GM19438 (cell line): Measurements from ENCODE around the gene HK1.

Experiments
- ATAC-seq: cut with Tn5 transposase; IDR thresholded peaks from one replicate; pipeline ENCODE4 v1.9.1; 2021; ENCODE audit warnings: low read depth; ENCODE audit not compliant: unreplicated experiment

HK1 gene

DNA sequence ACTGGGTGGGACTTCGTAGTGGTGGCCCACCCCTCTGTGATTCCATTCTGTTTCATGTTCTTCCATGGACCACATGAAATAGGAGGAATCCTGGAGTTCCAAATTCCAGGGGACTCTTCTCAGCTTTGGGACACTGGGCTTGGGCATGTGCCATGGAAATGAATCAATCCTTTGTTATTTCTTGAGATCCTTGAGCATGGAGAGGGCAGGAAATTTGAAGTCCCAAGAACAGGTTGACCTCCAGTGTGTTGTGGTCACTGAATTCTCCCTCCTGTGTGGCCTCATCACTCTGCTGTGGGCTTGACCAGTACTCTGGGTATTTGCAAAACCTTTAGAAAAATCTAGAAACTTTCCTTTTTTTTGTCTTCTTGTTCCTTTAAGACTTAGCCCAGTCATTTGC lies 115.7 kb downstream of the HK1 start:
- ATAC-seq = no peak

DNA sequence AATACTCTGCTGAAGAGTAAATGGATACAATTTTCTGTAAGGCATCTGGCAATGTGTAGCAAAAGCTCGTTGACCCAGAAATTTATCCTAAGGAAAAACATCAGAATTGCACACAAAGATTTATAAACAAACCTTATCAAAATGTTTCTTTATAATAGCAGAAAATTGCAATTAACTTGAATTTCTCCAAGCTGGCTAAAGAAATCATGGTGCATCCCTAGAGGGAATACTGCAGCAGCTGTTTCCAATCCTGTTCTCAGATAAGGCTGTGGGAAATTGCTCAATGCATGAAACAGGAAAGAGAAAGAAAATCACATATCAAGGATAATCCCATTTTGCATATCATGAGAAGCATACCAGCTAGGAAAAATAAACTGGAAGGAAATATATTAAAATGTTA lies 119.7 kb downstream of the HK1 start:
- ATAC-seq = no peak

DNA sequence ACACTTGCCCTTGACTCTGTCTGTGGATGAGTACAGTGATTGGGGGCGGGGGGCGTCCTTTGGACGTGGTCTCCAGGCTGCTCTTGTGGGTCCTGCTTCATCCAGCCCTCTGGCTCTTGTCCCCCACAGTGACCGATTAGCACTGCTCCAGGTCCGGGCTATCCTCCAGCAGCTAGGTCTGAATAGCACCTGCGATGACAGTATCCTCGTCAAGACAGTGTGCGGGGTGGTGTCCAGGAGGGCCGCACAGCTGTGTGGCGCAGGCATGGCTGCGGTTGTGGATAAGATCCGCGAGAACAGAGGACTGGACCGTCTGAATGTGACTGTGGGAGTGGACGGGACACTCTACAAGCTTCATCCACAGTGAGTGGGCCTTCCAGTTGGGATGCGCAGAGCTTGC lies 120.2 kb downstream of the HK1 start:
- ATAC-seq = no peak

DNA sequence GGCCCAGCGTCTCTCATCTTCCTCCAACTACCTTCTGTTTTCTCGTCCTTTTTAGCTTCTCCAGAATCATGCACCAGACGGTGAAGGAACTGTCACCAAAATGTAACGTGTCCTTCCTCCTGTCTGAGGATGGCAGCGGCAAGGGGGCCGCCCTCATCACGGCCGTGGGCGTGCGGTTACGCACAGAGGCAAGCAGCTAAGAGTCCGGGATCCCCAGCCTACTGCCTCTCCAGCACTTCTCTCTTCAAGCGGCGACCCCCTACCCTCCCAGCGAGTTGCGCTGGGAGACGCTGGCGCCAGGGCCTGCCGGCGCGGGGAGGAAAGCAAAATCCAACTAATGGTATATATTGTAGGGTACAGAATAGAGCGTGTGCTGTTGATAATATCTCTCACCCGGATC lies 122.6 kb downstream of the HK1 start:
- no peak for ATAC-seq

DNA sequence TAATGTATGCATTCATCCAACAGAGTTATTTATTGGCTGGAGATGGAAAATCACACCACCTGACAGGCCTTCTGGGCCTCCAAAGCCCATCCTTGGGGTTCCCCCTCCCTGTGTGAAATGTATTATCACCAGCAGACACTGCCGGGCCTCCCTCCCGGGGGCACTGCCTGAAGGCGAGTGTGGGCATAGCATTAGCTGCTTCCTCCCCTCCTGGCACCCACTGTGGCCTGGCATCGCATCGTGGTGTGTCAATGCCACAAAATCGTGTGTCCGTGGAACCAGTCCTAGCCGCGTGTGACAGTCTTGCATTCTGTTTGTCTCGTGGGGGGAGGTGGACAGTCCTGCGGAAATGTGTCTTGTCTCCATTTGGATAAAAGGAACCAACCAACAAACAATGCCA lies 123.1 kb downstream of the HK1 start:
- ATAC-seq = no peak

DNA sequence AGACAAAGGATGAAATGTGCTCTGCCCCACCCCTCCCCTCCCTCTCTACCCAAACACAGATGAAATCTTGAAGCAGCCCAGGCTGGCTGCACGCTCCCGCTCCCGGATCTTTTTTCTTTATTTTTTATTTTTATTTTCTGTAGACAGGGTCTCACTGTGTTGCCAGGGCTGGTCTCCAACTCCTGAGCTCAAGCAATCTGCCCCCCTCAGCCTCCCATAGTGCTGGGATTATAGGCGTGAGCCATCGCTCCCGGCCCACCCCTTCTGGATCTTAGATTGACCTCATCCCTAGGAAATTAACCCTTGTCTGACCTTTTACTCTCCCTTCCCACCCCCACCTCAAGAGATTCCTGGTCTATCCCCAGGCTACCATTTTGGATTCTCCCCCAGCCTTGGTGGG lies 124.1 kb downstream of the HK1 start:
- ATAC-seq = no peak

DNA sequence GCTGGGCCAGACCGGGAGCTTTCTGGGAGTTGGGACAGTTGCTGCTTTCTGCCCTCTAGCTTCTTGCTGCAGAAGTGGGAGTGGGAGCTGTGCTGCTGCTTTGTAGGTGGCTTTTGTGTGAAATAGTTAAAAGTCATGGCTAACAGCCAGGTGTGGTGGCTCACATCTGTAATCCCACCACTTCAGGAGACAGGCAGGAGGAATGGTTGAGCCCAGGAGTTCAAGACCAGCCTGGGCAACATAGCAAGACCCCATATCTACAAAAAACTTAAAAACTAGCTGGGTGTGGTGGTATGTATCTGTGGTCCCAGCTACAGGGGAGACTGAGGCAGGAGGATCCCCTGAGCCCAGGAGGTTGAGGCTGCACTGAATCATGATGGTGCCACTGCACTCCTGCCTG lies 124.8 kb downstream of the HK1 start:
- no peak for ATAC-seq

DNA sequence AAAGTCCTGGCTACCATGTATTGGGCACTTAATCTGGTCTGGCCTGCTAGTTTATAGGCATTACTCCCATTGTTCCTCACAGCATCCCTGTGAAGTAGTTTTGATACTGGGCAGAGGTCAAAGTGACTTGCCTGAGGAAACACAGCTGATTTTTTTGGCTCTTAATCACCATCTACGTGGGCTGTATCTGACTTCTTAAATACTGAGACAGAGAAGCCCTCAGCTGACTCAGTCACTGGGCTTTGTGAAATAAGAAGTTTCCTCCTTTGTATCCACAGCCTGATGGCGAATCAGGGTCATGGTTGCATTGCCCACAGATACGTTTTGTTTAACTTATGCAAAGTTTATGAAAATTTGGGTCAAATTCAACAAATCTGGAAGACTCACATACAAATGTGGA lies 125.2 kb downstream of the HK1 start:
- ATAC-seq = no peak

DNA sequence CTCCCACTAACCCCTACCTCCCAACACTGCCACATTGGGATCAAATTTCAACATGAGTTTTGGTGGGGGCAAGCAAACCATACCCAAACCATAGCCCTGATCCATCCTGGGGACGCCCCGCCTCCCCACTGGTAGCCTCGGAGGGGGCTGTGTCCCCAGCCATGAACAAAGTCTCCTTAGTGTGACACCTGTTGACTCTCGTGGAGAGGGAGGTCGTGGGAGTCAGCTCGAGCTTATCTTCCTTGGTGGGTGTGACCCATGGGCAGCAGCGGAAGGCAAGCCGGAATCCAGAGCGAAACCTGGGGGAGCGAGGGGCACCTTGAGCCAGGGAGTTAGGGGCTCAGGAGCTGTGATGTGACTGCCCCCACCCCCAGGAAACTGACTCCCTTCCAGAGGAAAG lies 126.5 kb downstream of the HK1 start:
- no peak for ATAC-seq

DNA sequence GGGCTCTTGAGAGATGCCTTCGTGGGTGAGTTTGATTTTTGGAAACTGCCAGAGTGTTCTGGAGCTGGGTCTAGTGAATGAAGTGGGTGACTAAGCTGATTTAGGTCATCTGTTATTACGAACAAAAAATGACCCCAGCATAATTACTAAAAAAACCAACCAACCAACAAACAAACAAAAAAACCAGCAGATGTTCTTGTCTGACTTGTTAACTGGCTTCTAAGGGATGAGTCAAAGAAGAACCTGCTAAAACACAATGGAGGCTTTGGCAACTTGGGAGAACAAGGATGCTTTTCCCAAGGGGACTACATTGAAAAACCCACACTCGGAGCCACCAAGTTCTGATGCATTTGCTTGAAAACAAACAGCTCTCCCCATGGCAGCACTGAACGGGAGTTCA lies 126.9 kb downstream of the HK1 start:
- no peak for ATAC-seq

DNA sequence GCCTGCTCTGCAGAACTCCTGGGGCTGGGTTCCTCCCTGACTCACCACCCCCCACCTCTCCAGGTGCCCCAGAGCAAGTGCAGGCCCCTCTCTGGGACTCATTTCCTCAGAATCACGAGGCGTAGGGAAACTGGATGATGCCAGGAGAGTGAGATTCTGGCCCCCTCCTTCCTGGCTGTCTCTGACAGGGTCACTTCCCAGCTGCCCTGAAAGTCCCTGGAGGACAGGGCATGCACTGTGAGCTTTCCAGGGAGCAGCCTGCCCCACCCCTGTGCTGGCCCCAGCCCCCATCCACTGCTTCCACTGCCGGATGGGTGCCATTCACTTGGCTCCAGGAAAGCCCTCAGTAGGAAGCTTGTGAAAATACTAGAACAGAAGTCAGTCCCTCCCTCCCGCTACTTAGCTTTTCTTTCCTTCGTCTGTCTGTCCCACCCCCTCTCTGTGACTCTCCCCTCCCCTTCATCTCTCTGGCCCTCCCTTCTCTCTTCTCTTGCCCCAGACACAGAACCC lies 128.1 kb downstream of the HK1 start:
- ATAC-seq = no peak

DNA sequence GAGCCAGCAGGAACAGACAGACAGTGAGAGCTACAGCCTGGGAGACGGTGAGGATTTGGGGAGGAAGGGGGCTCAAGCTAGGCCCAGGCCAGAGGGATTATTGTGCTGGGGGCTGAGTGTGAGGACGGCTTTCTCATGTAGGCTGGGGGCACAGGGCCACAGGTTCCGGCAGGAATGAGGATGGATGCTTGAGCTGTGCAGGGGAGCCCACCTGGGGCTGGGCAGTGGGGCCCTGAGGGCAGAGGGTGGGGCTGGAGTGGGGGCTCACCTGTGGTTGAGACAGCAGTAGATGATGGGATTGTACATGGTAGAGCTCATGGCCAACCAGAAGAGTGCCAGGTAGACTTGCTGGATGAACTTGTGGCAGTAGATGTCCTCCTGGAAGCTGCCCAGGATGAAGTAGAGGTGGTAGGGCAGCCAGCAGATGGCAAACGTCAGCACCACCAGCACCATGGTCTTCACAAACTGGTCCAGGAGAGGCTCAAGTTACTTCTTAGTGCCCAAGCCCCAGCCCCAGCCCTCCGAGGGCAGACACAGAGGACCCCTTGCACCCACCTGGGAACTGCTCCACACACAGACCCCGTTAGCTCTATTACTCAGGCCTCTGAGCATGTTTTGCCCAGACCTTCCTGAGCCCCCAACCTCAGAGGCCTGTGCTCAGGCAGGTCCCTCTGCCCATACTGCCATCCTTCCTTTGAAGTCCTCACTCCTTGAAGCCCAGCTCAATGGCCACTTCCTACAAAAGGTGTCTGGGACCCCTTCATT lies 128.7 kb downstream of the HK1 start:
- no peak for ATAC-seq

DNA sequence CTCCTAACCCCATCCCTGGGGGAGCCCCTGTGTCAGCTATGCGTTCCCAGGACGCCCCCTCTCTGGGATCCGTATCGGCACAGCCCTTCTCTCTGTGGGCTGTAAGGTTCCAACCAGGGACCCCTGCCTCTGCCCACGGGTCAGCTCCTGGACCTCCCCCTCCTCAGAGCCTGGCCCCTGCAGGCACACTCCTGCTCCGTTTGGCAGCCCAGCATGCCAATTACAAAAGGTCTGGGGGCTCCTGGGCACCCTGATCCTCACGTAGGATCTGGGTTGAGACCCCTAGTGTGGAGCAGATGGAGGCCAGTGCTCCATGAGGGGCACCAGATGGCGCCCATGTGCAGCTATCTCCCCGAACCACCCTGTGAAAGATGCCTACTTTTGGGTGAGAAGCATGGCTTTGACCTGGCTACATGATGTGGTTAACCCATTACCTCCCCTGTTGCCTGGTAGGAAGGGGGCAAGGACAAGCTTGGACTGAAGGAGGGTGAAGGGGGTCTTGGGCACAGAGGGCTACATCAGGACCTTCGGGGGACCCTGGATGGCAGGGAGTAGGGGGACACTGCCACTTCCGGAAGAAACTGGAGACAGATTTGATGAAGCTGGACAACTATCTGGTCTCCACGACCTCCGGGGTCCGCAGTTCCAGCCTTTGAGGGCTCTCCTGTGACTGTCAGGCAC lies 129.5 kb downstream of the HK1 start:
- ATAC-seq = no peak

DNA sequence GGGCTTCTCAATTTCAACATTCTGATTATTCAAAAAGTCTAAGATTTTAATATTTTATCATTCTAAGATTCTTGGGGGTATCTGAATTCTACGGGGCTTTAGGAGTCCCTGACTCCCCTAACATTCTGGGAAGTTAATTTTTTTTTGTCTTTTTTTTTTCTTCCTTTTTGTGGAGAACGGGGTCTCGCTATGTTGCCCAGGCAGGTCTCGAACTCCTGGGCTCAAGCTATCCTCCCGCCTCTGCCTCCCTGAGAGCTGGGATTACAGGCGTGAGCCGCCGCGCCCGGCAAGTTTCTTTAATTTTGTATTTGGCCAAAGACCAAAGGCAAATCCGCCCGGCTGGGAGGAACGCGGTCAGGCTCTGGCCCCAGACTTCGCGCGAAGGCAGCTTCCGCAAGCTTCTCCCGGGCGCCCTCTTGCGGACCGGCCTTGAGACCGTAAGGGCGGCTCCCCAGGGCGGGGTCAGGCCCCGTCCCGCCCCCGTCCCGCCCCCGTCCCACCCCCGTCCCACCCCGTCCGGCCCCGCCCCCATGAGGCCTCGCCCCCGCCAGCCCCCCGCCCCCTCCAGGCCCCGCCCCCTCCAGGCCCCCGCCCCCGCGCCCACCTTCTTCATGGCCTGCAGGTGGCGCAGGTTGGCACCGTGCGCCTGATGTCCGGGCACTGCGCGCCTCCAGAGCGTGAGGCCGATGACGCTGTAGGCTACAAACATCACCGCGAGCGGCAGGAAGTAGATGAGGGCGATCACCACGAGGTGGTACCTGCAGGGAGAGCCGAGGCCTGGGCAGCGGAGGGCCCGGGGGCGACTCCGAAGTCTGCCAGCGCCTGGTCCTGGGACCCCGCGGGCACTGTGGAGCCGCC lies 130.3 kb downstream of the HK1 start:
- peak; percentile 77 for ATAC-seq

DNA sequence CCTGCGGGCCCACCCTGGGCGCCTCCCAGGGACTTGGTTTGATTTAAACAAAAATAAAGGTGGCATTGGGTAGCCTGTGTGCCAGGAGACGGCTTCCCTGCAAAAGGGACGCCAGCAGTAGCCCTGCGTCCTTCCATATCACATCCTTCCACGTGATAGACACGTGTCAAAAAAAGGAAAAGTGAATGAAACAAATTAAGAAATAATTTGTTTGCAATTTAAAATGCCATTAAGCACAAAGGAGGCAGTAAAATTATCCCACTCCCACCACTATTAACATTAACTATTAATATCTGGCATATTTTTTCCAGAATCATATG lies 130.8 kb downstream of the HK1 start:
- ATAC-seq = no peak

DNA sequence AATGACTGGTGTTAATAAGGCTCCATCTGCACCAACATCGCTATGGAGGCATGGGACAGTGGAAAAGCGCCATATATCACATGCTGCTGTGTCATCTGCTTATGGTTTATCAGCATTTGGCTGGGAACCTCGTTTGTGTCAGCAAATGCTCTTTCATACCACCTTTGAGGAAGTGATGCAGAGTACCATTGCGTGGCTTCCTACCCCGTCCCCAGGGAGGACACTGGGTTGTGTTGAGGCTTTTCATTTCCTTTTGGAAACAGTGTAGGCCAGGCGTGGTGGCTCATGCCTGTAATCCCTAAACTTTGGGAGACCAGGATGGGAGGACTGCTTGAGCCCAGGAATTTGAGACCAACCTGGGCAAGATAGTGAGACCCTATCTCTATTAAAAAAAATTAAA lies 131.7 kb downstream of the HK1 start:
- no peak for ATAC-seq

DNA sequence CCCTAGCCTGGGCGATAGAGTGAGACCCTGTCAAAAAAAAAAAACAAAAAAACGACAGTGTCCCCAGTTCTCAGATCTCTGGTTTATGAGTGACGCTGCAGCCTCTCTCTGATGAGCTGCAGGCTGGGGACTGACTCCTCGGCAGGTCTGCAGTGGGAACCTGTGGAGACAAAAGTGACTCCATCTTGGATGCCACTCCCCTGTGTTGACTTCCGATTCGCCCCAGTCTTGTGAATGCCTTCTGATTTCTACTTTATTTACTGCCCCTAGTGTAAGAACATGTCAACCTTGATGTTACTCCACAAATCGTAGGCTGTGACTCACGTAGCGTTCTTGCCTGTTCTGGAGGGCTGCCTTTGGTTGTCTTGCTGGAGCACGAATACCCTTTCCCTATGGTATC lies 132.2 kb downstream of the HK1 start:
- no peak for ATAC-seq

DNA sequence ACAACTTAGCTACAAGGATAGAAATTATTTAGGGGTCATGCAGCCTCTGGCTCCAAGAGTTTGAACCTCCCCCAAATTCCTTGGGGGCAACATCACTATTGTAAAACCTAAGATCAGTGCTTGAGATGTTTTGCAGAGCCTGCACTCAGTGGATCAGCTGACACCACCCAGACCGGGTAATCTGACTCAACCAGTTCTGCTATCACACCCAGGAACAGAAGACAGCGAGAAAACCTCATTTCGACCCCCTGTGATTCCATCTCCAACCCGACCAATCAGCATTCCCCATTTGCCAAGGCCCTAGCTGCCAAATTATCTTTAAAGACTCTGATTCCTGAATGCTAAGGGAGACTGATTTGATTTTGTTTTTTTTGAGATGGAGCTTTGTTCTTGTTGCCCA lies 133.2 kb downstream of the HK1 start:
- no peak for ATAC-seq

DNA sequence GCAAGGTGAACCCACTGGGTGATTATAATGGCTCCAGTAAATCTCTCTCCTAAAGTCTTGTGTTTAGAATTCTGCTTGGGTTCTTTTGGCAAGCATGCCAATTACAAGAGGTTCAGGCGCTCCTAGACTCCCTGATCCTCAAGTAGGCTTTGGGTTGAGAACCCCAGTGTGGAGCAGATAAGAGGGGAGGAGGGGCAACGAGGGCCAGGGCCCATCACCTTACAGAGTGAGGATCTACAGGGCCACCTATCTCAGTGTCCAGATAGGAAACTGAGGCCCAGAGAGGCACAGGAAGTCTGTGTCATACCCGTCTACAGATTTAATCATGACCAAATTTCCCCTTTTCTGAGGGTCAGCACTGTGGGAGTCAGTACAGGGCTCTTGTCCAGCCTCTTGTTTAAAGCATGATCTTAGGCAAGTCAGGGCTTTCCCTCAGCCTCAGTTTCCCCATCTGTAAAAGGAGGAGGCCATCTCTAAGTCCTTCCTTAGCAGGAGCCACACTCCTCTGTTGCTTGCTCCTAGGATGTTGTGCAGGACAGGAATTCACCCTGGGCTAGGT lies 134.0 kb downstream of the HK1 start:
- ATAC-seq = no peak

DNA sequence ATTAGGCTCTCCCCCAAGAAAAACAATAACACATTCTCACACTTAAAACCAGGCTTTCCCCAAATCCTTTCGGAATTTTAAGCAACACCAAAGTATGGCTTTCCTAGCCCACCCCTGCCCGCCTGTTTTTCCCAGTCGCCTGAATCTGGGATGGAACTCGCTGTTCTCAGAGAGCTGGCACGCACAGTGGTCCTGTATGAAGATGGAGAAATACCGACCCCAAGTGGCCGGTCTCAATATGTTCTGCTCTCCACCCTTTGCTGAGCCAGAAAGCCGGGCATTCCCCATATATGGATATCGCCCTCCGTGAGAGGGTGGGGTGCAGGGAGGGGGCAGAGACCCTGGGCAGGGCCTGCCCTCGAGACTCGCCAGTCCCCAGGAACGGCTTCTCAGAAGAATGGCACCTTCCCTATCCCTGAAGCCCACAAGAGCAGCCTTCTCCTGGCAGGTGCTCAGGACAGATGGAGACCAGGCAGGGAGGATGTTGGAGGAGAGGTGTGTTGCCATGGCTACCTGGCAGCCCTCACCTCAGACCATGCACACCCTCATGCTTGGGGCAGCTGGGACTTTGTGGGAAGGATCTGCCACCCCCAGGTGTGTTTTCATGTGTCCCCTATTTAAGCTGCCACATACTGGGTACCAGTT lies 135.0 kb downstream of the HK1 start:
- no peak for ATAC-seq
